Bronchial epithelial cell (primary cell): Measurements from ENCODE around the gene ADNP2. TPM values are rescaled to one million over a fixed set of nuclear protein-coding genes. Genes with fewer than 3 reads are reported as not detected.
A peak's percentile ranks its signal among the peaks of the same experiment; 100 is the strongest.

Source experiments
- DNase-seq: peaks from one replicate; pipeline ENCODE4 v3.0.0-alpha.2; 2010; ENCODE audit warnings: low read depth
- FAIRE-seq: peaks from 2 replicates; lab custom pipeline; 2011; peaks lifted over from hg19 to GRCh38; lab: Jason Lieb, UNC
- H3K27me3 ChIP-seq: 2 replicates; pipeline ENCODE4 v1.5.1; 2011; ENCODE audit warnings: low read length; ENCODE audit not compliant: control insufficient read depth, insufficient read depth
- H3K36me3 ChIP-seq: 2 replicates; pipeline ENCODE4 v1.5.1; 2011; ENCODE audit warnings: low read length; ENCODE audit not compliant: control insufficient read depth, insufficient read depth
- H3K4me3 ChIP-seq: 2 replicates; pipeline ENCODE4 v1.5.1; 2011; ENCODE audit warnings: mild to moderate bottlenecking, low read depth, low read length, control low read depth
- total RNA-seq: library from RNA; depleted of rRNA; stranded (reverse); fragments of >200 nt; gene quantifications from 2 replicates; pipeline ENCODE4 v1.2.1, GENCODE V29; 2014
- TF ChIP-seq, protein P1 (sequence below): IDR thresholded peaks from 2 replicates; pipeline ENCODE4 v1.5.1; 2011; ENCODE audit warnings: mild to moderate bottlenecking, moderate library complexity, low read length, control low read depth, inconsistent platforms; ENCODE audit not compliant: insufficient read depth, severe bottlenecking

ADNP2 gene
- total RNA-seq, 1 donor from 2014 or later = 21.6 TPM

DNA sequence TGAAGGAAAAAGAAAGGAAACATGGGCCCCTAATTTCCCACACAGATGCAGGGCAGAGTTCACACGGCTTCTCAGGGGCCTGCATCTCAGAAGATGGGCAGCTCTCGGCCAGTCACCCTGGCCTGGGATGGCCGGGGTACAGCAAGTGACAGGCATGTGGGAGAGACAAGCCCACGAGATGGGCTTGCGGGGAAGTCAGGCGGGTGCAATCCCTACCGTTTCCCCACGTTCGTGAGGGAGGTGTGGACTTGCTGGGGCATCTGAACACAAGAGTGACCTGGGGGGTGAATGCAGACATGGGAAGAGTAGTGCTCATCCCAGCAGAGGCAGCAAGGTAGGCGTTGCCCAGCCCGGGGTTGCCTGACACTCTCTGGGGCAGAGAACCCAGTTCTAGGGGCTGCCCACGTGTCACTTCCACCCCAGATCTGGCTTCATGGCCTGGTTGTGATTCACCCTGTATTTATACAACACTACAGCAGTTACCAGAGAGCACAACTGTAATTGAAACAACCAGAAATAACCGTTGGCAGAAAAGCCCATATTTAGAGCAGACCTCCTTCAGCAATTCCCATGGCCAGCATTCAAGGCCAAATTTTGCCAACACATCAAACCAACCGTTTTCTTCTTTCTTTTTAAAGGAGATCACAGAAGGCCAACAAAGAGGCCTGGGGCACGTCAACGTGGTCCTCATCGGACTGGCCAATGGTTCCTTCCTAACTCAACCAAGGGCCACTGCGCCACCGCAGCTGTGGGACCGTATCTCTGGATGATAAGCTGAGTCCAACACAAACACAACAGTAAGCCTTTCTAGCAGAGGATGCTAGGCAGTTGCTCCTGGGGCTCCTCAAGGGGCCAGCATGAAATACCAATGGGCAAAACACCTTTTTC is 79.8 kb downstream of the ADNP2 start:
- TF ChIP-seq, protein P1, sequence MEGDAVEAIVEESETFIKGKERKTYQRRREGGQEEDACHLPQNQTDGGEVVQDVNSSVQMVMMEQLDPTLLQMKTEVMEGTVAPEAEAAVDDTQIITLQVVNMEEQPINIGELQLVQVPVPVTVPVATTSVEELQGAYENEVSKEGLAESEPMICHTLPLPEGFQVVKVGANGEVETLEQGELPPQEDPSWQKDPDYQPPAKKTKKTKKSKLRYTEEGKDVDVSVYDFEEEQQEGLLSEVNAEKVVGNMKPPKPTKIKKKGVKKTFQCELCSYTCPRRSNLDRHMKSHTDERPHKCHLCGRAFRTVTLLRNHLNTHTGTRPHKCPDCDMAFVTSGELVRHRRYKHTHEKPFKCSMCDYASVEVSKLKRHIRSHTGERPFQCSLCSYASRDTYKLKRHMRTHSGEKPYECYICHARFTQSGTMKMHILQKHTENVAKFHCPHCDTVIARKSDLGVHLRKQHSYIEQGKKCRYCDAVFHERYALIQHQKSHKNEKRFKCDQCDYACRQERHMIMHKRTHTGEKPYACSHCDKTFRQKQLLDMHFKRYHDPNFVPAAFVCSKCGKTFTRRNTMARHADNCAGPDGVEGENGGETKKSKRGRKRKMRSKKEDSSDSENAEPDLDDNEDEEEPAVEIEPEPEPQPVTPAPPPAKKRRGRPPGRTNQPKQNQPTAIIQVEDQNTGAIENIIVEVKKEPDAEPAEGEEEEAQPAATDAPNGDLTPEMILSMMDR = no peak

DNA sequence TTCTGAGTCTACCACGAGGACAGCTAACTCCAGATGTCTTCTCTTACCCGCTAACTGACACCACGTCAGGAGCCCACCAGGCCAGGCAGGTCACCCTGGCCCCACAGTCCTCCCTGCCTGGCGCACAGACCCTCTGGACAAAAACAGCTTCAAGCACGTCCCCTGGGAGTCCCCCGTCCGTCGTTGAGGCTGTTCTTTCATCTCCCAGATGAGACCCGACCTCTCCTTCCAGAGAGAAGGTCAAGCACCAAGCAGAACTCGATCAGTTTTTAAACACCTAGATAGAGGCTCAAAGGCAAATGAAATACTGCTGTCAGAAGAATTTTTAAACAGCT is 80.4 kb downstream of the ADNP2 start:
- no peak overlapping the region for H3K4me3 ChIP-seq
- no peaks in the 10 kb centered on the region for H3K27me3 ChIP-seq
- FAIRE-seq (no peak), DNase-seq (no peak)
- TF ChIP-seq, protein P1 = no peak
- peaks cover 6% of the 10 kb centered on the region for H3K36me3 ChIP-seq

More for the DNA sequence above, 79.8 kb downstream of the ADNP2 start:
- peak; percentile 28 for FAIRE-seq
- DNase-seq = no peak
- Histone ChIP-seq H3K4me3 (no peak overlapping the region), H3K36me3 (peaks cover 6% of the 10 kb centered on the region), H3K27me3 (no peaks in the 10 kb centered on the region)

Other genes starting within 250 kb of the ADNP2 start
- 60.6 and 69.4 TPM in 2 replicates for gene SLC66A2, start 157.6 kb upstream of the ADNP2 start, total RNA-seq
- 28.2 and 28.4 TPM in 2 replicates for gene HSBP1L1, start 144.6 kb upstream of the ADNP2 start, total RNA-seq
- gene TXNL4A, start 120.7 kb upstream of the ADNP2 start, total RNA-seq = 44.0 and 53.5 TPM in 2 replicates
- gene RBFA, start 74.8 kb upstream of the ADNP2 start, total RNA-seq = 30.0 and 43.2 TPM in 2 replicates
- gene PARD6G, start 138.3 kb downstream of the ADNP2 start, total RNA-seq = 12.4 and 13.2 TPM in 2 replicates